ENCODE results near the gene DLGAP4. TPM values are rescaled to one million over a fixed set of nuclear protein-coding genes. Genes with fewer than 3 reads are reported as not detected.

DLGAP4 gene
- total RNA-seq, 2 donors from 2014 or later = 62.9 to 78.2 TPM

DNA sequence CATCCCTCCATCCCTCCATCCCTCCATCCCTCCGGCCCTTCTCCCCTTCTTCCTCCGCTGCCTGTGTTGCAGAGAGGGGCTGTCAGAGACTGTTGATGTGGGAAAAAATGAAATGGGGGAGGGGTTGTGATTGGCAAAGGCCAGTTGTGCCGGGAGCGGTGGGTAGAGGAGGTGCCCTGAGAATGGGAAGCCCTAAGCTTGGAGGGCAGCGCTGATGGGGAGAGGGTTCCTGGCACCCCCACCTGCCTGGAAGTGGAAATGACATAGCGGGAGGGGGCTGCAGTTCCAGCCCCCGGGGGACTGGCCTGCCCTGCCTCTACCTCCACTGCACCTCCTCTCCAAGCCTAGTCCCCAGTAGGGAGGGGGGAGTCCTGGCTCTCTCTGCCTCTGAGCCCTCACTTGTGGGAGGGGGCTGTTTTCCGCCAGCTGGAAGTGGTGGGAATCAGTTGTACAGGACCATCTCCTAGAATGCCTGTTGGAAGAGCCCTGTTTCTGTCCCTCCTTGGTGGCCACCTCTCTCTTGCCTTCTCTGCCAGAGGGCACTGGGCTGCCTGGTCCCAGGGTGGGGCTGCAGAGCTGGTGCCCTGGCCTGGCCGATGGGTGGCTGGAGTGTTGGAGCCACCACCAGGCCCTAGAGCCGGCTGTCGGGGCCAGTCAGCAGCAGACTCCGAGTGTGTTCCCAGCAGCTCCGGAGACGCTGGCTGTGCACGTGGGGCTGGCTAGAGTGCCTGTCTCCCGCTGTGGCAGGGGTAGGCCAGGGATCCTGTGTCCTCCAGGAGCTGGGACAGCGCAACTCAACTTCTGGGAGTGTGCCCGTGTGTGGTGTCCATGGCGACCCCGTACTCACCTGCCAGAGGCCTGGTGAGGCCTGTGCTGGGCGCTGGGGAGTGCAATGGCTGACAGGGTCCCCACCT, 1.5 kb downstream of the DLGAP4 start:
- Mint-ChIP-seq H3K4me3 (peak overlapping the region; percentile 54), H3K27ac (no peak overlapping the region), H3K9me3 (no peaks in the 10 kb centered on the region), H3K4me1 (peaks cover 2% of the 10 kb centered on the region), H3K27me3 (ENCODE audit: insufficient read depth) (peaks cover 70% of the 10 kb centered on the region), H3K36me3 (ENCODE audit: low read depth) (no peaks in the 10 kb centered on the region)
- DNase-seq = peak; percentile 49
- H3K9ac ChIP-seq (ENCODE audit: extremely low read depth, low read length, poor library complexity, severe bottlenecking) = no peak overlapping the region
- 49 to 66% methylated on average over 10 to 17 of the region's 21 CpGs for WGBS, 2 experiments (ENCODE audit: insufficient coverage in 1 of 2, insufficient read length in 1 of 2)
- no peaks in the 10 kb centered on the region for H3K9me3 ChIP-seq (ENCODE audit: control insufficient read depth, low read length)
- H3K27me3 ChIP-seq (ENCODE audit: control insufficient read depth, insufficient read depth, low read length, poor library complexity, severe bottlenecking) = peaks cover 74% of the 10 kb centered on the region
- TF ChIP-seq, protein P1, sequence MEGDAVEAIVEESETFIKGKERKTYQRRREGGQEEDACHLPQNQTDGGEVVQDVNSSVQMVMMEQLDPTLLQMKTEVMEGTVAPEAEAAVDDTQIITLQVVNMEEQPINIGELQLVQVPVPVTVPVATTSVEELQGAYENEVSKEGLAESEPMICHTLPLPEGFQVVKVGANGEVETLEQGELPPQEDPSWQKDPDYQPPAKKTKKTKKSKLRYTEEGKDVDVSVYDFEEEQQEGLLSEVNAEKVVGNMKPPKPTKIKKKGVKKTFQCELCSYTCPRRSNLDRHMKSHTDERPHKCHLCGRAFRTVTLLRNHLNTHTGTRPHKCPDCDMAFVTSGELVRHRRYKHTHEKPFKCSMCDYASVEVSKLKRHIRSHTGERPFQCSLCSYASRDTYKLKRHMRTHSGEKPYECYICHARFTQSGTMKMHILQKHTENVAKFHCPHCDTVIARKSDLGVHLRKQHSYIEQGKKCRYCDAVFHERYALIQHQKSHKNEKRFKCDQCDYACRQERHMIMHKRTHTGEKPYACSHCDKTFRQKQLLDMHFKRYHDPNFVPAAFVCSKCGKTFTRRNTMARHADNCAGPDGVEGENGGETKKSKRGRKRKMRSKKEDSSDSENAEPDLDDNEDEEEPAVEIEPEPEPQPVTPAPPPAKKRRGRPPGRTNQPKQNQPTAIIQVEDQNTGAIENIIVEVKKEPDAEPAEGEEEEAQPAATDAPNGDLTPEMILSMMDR (conservative IDR thresholded peaks at IDR 0.05) = no peak
- no peak overlapping the region for H3K4me3 ChIP-seq (ENCODE audit: low read length)
- no peaks in the 10 kb centered on the region for H3K36me3 ChIP-seq (ENCODE audit: control insufficient read depth, insufficient read depth, low read length)
- H3K4me1 ChIP-seq (ENCODE audit: control insufficient read depth, insufficient read depth, low read length) = no peaks in the 10 kb centered on the region
- no peak overlapping the region for H3K27ac ChIP-seq (ENCODE audit: low read depth, low read length)

DNA sequence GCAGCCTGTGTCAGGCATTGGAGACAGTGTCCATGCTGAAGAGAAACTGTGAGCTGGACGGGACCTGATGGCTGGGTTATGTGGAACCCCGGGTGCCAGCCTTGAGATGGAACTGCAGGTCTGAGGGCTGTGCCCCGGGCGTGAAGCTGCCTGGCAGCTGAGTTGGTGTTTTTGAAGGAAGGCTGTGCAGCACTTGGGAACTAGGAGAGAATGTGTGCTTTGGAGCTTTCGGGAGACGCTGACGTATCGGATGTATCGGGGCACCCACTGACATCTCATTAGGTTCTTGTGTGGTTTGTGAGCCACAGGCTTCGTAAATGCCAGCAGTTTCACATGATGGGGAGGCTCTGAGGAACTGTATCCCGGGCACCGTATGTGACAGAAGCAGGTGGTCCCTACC, 2.2 kb downstream of the DLGAP4 start:
- Mint-ChIP-seq H3K27me3 (ENCODE audit: insufficient read depth) (peaks cover 64% of the 10 kb centered on the region), H3K4me3 (no peak overlapping the region)
- peaks cover 67% of the 10 kb centered on the region for H3K27me3 ChIP-seq (ENCODE audit: control insufficient read depth, insufficient read depth, low read length, poor library complexity, severe bottlenecking)

DNA sequence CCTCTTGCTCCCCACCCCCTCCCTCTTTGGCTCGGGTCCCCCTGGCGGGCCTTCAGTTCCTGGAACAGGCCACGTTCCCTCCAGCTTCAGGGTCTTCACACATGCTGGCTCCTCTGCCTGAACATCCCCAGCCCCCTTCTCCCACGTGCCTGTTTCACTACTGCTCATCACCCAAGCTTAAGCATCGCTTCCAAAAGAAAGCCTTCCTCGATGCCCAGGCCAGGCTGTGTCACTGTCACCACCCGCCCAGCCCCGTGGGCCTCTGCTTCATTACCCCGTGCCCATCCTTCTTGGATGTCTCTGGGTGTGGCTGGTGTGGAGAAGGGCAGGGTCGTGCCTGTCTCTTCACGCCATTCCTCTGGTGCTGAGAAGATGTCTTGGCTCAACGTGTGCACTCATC, 2.8 kb downstream of the DLGAP4 start:
- Histone ChIP-seq H3K4me1 (ENCODE audit: control insufficient read depth, insufficient read depth, low read length) (no peaks in the 10 kb centered on the region), H3K9me3 (ENCODE audit: control insufficient read depth, low read length) (no peaks in the 10 kb centered on the region), H3K9ac (ENCODE audit: extremely low read depth, low read length, poor library complexity, severe bottlenecking) (no peak overlapping the region), H3K27me3 (ENCODE audit: control insufficient read depth, insufficient read depth, low read length, poor library complexity, severe bottlenecking) (peaks cover 61% of the 10 kb centered on the region), H3K27ac (ENCODE audit: low read depth, low read length) (no peak overlapping the region), H3K4me3 (ENCODE audit: low read length) (no peak overlapping the region), H3K36me3 (ENCODE audit: control insufficient read depth, insufficient read depth, low read length) (no peaks in the 10 kb centered on the region)
- no peaks in the 10 kb centered on the region for H3K36me3 Mint-ChIP-seq (ENCODE audit: low read depth)
- TF ChIP-seq, protein P1 (conservative IDR thresholded peaks at IDR 0.05) = no peak
- H3K4me1 Mint-ChIP-seq = peaks cover 2% of the 10 kb centered on the region
- 82 to 85% methylated on average over 6 to 12 of the region's 12 CpGs for WGBS, 2 experiments (ENCODE audit: insufficient coverage in 1 of 2, insufficient read length in 1 of 2)
- no peak for DNase-seq
- no peak overlapping the region for H3K27ac Mint-ChIP-seq
- H3K4me3 Mint-ChIP-seq = no peak overlapping the region
- no peaks in the 10 kb centered on the region for H3K9me3 Mint-ChIP-seq
- H3K27me3 Mint-ChIP-seq (ENCODE audit: insufficient read depth) = peaks cover 57% of the 10 kb centered on the region

More for the DNA sequence above, 2.2 kb downstream of the DLGAP4 start:
- Mint-ChIP-seq H3K4me1 (peaks cover 2% of the 10 kb centered on the region), H3K9me3 (no peaks in the 10 kb centered on the region), H3K27ac (no peak overlapping the region), H3K36me3 (ENCODE audit: low read depth) (no peaks in the 10 kb centered on the region)
- Histone ChIP-seq H3K27ac (ENCODE audit: low read depth, low read length) (no peak overlapping the region), H3K36me3 (ENCODE audit: control insufficient read depth, insufficient read depth, low read length) (no peaks in the 10 kb centered on the region), H3K9me3 (ENCODE audit: control insufficient read depth, low read length) (no peaks in the 10 kb centered on the region), H3K4me3 (ENCODE audit: low read length) (no peak overlapping the region), H3K4me1 (ENCODE audit: control insufficient read depth, insufficient read depth, low read length) (no peaks in the 10 kb centered on the region), H3K9ac (ENCODE audit: extremely low read depth, low read length, poor library complexity, severe bottlenecking) (no peak overlapping the region)
- WGBS, 2 experiments (ENCODE audit: insufficient coverage in 1 of 2, insufficient read length in 1 of 2) = 89 to 95% methylated on average over 12 of the region's 12 CpGs
- DNase-seq = no peak
- TF ChIP-seq, protein P1 (conservative IDR thresholded peaks at IDR 0.05) = no peak

All from endodermal cell (in vitro differentiated cells).